ENCODE measurements around the gene IL1RAPL1. TPM values are rescaled to one million over a fixed set of nuclear protein-coding genes. Genes with fewer than 3 reads are reported as not detected.

Gene IL1RAPL1
- total and polyA plus RNA-seq, 2 experiments from 2014 or later, result 0.18 to 0.49 TPM

- TF ChIP-seq CTCF (conservative IDR thresholded peaks at IDR 0.05; ENCODE audit: low read depth in 2 of 2), result no peak
- TF ChIP-seq CREB1 (CRISPR knock-in tag; IDR thresholded peaks at IDR 0.05; ENCODE audit: low read depth), result no peak
- no peak for TF ChIP-seq ETS1 (IDR thresholded peaks at IDR 0.05)
- no peak for TF ChIP-seq NANOG (IDR thresholded peaks at IDR 0.05; ENCODE audit: borderline replicate concordance)
- no peak for TF ChIP-seq EZH2phosphoT487 (IDR thresholded peaks at IDR 0.05; ENCODE audit: unreplicated experiment)
- no peak for TF ChIP-seq POLR2AphosphoS5 (IDR thresholded peaks at IDR 0.05; ENCODE audit: low read depth)
- TF ChIP-seq STAT1 (IDR thresholded peaks at IDR 0.05; ENCODE audit: unreplicated experiment), result no peak
These were observed 820.1 kb downstream of the IL1RAPL1 start (continued) for GRCh38 chrX:29407357-29407756.

- Mint-ChIP-seq H3K4me3 (no peak overlapping the region), H3K36me3 (ENCODE audit: low read depth) (no peaks in the 10 kb centered on the region), H3K9me3 (no peaks in the 10 kb centered on the region), H3K27me3 (ENCODE audit: insufficient read depth, low read depth, poor library complexity) (peaks cover 27% of the 10 kb centered on the region), H3K4me1 (peaks cover 19% of the 10 kb centered on the region), H3K27ac (no peak overlapping the region)
- Histone ChIP-seq H2AFZ (no peak overlapping the region), H3K4me3 (no peak overlapping the region), H3K27me3 (ENCODE audit: insufficient read depth) (peaks cover 44% of the 10 kb centered on the region), H4K20me1 (replicated peaks; ENCODE audit: insufficient read depth) (no peaks in the 10 kb centered on the region), H3K4me2 (no peak overlapping the region), H3K4me1 (ENCODE audit: insufficient read depth) (peaks cover 15% of the 10 kb centered on the region; the same call in 1 of the 2 replicates), H3K27ac (ENCODE audit: low read depth) (no peak overlapping the region), H3K9me2 (ENCODE audit: insufficient read depth) (no peaks in the 10 kb centered on the region), H3K36me3 (ENCODE audit: insufficient read depth) (no peaks in the 10 kb centered on the region), H3K79me2 (replicated peaks; ENCODE audit: insufficient read depth) (no peaks in the 10 kb centered on the region), H3F3A (replicated peaks; ENCODE audit: low read depth) (no peaks in the 10 kb centered on the region)
- ATAC-seq (no peak), DNase-seq (ENCODE audit: low spot score) (no peak)
- TF ChIP-seq NANOG (IDR thresholded peaks at IDR 0.05; ENCODE audit: borderline replicate concordance) (no peak), ZNF114 (CRISPR knock-in tag; IDR thresholded peaks at IDR 0.05) (no peak), REST (IDR thresholded peaks at IDR 0.05; ENCODE audit: unreplicated experiment) (no peak), ETS1 (IDR thresholded peaks at IDR 0.05) (no peak), JUNB (IDR thresholded peaks at IDR 0.05; ENCODE audit: unreplicated experiment) (no peak), CTCF (conservative IDR thresholded peaks at IDR 0.05; ENCODE audit: low read depth in 2 of 2) (no peak), ZNF331 (CRISPR knock-in tag; IDR thresholded peaks at IDR 0.05; ENCODE audit: low read depth) (no peak)
These were observed 832.7 kb downstream of the IL1RAPL1 start for GRCh38 chrX:29419774-29420553.

Measured in GM23338 (cell line).